PC-9 (cell line): ENCODE results near the gene NAPSA. TPM values are rescaled to one million over a fixed set of nuclear protein-coding genes. Genes with fewer than 3 reads are reported as not detected.

Source experiments
- BruUV-seq: library from RNA; stranded (reverse); fragments of 400-500 nt; replicated peaks from 2 replicates; lab custom pipeline; 2021; lab: Mats Ljungman, UMichigan
- CTCF ChIA-PET: fragments of 300-600 bp; sonication (Branson Sonifier 250); formaldehyde crosslinking; loops from one replicate; lab custom pipeline; 2022; ENCODE audit warnings: antibody characterized with exemption; lab: Charles Lee
- POLR2A ChIA-PET: fragments of 300-600 bp; sonication (Branson Sonifier 250); formaldehyde crosslinking; loops from one replicate; lab custom pipeline; 2022; ENCODE audit warnings: antibody characterized with exemption; ENCODE audit not compliant: unreplicated experiment; lab: Charles Lee
- DNase-seq, 2 experiments: peaks; one replicate each; pipeline versions ENCODE4 v3.0.0 to v3.0.0-alpha.2; 2015 to 2022; ENCODE audit warnings: mixed read lengths in 1 of 2
- H2AFZ ChIP-seq: fragments of 200-600 bp; sonication (generic); 2 replicates; pipeline ENCODE4 v1.8.1; 2017; ENCODE audit warnings: antibody characterized with exemption
- H3F3A ChIP-seq: fragments of 200-600 bp; sonication (generic); 2 replicates; pipeline ENCODE4 v1.8.1; 2017; ENCODE audit warnings: antibody characterized with exemption, mild to moderate bottlenecking, low read depth; ENCODE audit not compliant: insufficient read depth
- H3K27ac ChIP-seq: fragments of 200-600 bp; sonication (generic); 2 replicates; pipeline ENCODE4 v1.6.1; 2016; ENCODE audit warnings: mixed run types
- H3K27me3 ChIP-seq: fragments of 200-600 bp; sonication (generic); 2 replicates; pipeline ENCODE4 v1.6.1; 2016; ENCODE audit warnings: low read depth, mixed run types; ENCODE audit not compliant: insufficient read depth
- H3K36me3 ChIP-seq: fragments of 200-600 bp; sonication (generic); 2 replicates; pipeline ENCODE4 v1.6.1; 2016; ENCODE audit warnings: low read depth, mixed run types
- H3K4me1 ChIP-seq: fragments of 200-600 bp; sonication (generic); replicated peaks from 2 replicates; pipeline ENCODE4 v1.6.1; 2016; ENCODE audit warnings: mixed run types; ENCODE audit not compliant: insufficient read depth
- H3K4me2 ChIP-seq: fragments of 200-600 bp; sonication (generic); 2 replicates; pipeline ENCODE4 v1.6.1; 2017; ENCODE audit warnings: mixed run types
- H3K4me3 ChIP-seq: fragments of 200-600 bp; sonication (generic); 2 replicates; pipeline ENCODE4 v1.6.1; 2016; ENCODE audit warnings: mixed run types
- H3K79me2 ChIP-seq: fragments of 200-600 bp; sonication (generic); 2 replicates; pipeline ENCODE4 v1.6.1; 2017; ENCODE audit warnings: low read depth, mixed run types
- H3K9me2 ChIP-seq: fragments of 200-600 bp; sonication (generic); 2 replicates; pipeline ENCODE4 v1.8.1; 2017; ENCODE audit warnings: mild to moderate bottlenecking; ENCODE audit not compliant: insufficient read depth
- H3K9me3 ChIP-seq: fragments of 200-600 bp; sonication (generic); 2 replicates; pipeline ENCODE4 v1.8.1; 2016; ENCODE audit warnings: low read depth; ENCODE audit not compliant: insufficient read depth
- H4K20me1 ChIP-seq: fragments of 200-600 bp; sonication (generic); 2 replicates; pipeline ENCODE4 v1.8.1; 2017; ENCODE audit not compliant: insufficient read depth
- CTCF ChIP-seq: fragments of 200-600 bp; sonication (generic); conservative IDR thresholded peaks from 2 replicates; pipeline ENCODE4 v1.6.1; 2017; ENCODE audit warnings: mixed run types, antibody characterized with exemption, mild to moderate bottlenecking, moderate library complexity
- EZH2 ChIP-seq: fragments of 200-600 bp; sonication (generic); IDR thresholded peaks from 2 replicates; pipeline ENCODE4 v1.8.0; 2017; ENCODE audit warnings: antibody characterized with exemption, low read depth
- intact Hi-C: fragments of 100-400 bp; cut with micrococcal nuclease; formaldehyde crosslinking; loops from one replicate; pipeline ENCODE4 v1.10.0; 2022; ENCODE audit not compliant: unreplicated experiment
- total RNA-seq: library from RNA; stranded (reverse); gene quantifications from 2 replicates; pipeline ENCODE4 v1.2.3, GENCODE V29; 2021

The NAPSA gene
- total RNA-seq, 1 experiment from 2014 or later: 1.7 TPM

GRCh38 chr19:50327013-50327412, 38.4 kb downstream of the NAPSA start:
- H3K27me3 ChIP-seq: peaks cover 13% of the 10 kb centered on the region
- CTCF ChIA-PET: no interaction called here
- H3K4me3 ChIP-seq: no peak overlapping the region
- H3K4me2 ChIP-seq: no peak overlapping the region
- no peak for DNase-seq
- no peaks in the 10 kb centered on the region for H3K36me3 ChIP-seq
- peaks cover 19% of the 10 kb centered on the region for H4K20me1 ChIP-seq
- intact Hi-C loops: no loop called here
- no peaks in the 10 kb centered on the region for H3K9me2 ChIP-seq
- peaks cover 6% of the 10 kb centered on the region; the same call in 1 of the 2 replicates for H3K4me1 ChIP-seq
- BruUV-seq: no TSS peak
- H3K79me2 ChIP-seq: peaks cover 4% of the 10 kb centered on the region; the same call in 1 of the 2 replicates
- no peak for TF ChIP-seq CTCF
- TF ChIP-seq EZH2: no peak
- no peak overlapping the region for H3K27ac ChIP-seq
- H3F3A ChIP-seq: peaks cover 26% of the 10 kb centered on the region
- no peaks in the 10 kb centered on the region for H3K9me3 ChIP-seq
- POLR2A ChIA-PET: no interaction called here
- H2AFZ ChIP-seq: no peak overlapping the region

GRCh38 chr19:50326101-50326664, 39.3 kb downstream of the NAPSA start:
- no peak overlapping the region for H3K27ac ChIP-seq
- no peak for DNase-seq
- intact Hi-C loops: no loop called here
- no peak overlapping the region for H3K4me2 ChIP-seq
- BruUV-seq: no TSS peak
- no peaks in the 10 kb centered on the region for H3K79me2 ChIP-seq
- peaks cover 26% of the 10 kb centered on the region for H3F3A ChIP-seq
- H3K27me3 ChIP-seq: peaks cover 17% of the 10 kb centered on the region
- H3K36me3 ChIP-seq: no peaks in the 10 kb centered on the region
- ChIA-PET POLR2A (interaction anchor here (0.6 kb wide), 1 partner anchor 10 kb away, joined by 3 read pairs; no protein-coding TSS in a partner anchor), CTCF (no interaction called here)
- TF ChIP-seq CTCF (no peak), EZH2 (no peak)
- H3K9me3 ChIP-seq: no peaks in the 10 kb centered on the region
- no peaks in the 10 kb centered on the region for H3K4me1 ChIP-seq
- H3K4me3 ChIP-seq: no peak overlapping the region
- no peaks in the 10 kb centered on the region for H3K9me2 ChIP-seq
- peaks cover 19% of the 10 kb centered on the region for H4K20me1 ChIP-seq
- no peak overlapping the region for H2AFZ ChIP-seq

GRCh38 chr19:50325310-50326100, 39.9 kb downstream of the NAPSA start:
- POLR2A ChIA-PET: interaction anchor here (0.6 to 0.7 kb wide), 4 partner anchors 10 to 151 kb away, joined by 3 to 8 read pairs (median 5); partner anchors contain the start of gene MYH14
- CTCF ChIA-PET: no interaction called here
- DNase-seq: peak; percentile 38 to 72
- no peaks in the 10 kb centered on the region for H3K36me3 ChIP-seq
- H3K27ac ChIP-seq: no peak overlapping the region
- BruUV-seq: no TSS peak
- intact Hi-C loops: no loop called here
- H3F3A ChIP-seq: peaks cover 26% of the 10 kb centered on the region
- H3K79me2 ChIP-seq: no peaks in the 10 kb centered on the region
- peaks cover 17% of the 10 kb centered on the region for H3K27me3 ChIP-seq
- no peak for TF ChIP-seq CTCF
- no peak for TF ChIP-seq EZH2
- no peaks in the 10 kb centered on the region for H3K4me1 ChIP-seq
- no peak overlapping the region for H2AFZ ChIP-seq
- H3K9me3 ChIP-seq: no peaks in the 10 kb centered on the region
- H3K9me2 ChIP-seq: no peaks in the 10 kb centered on the region
- peaks cover 19% of the 10 kb centered on the region for H4K20me1 ChIP-seq
- H3K4me2 ChIP-seq: 0 out of 2 replicates have a peak overlapping the region, but pooled peaks have one; percentile 45
- H3K4me3 ChIP-seq: no peak overlapping the region
